NCI-H146 (cell line): ENCODE results near the gene IRF2.

Experiments used
- DNase-seq: peaks from one replicate; lab custom pipeline; 2025; lab: John Stamatoyannopoulos, UW

Gene IRF2

GRCh38 chr4:184409502-184409901 lies 64.8 kb downstream of the IRF2 start:
- no peak for DNase-seq

- no peak for DNase-seq
These were observed 65.7 kb downstream of the IRF2 start for GRCh38 chr4:184408684-184409081.

DNA sequence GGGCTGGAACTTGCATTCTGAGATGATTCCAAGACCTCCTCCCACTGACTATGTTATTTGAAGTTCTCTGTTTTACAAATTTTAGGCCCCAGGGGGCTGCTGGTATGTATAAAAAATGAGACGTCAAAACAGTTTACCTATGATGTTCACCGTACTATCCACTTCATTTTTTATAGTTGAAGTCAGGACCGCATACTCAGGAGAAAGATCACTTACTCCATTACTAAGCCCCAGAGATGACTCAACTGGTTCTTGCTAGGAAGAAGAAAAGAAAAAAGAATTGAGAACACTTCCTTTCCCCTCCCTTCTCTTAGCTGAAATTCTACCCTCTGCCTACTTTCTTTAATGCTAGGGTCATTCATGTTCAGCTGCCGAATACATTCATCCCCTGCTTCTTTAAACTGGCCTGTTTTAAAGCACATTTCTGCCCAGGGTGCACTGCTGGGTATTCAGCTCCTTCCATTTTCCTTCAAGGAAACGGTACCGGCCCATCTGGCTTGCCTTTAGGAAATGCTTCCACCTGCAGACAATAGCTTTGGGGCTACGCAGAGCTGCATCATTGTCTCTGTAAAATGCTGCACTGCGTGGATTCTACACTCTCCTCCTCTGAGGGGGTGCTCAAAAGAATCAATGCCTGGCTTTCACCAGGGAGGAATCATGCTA lies 66.2 kb downstream of the IRF2 start:
- no peak for DNase-seq

DNA sequence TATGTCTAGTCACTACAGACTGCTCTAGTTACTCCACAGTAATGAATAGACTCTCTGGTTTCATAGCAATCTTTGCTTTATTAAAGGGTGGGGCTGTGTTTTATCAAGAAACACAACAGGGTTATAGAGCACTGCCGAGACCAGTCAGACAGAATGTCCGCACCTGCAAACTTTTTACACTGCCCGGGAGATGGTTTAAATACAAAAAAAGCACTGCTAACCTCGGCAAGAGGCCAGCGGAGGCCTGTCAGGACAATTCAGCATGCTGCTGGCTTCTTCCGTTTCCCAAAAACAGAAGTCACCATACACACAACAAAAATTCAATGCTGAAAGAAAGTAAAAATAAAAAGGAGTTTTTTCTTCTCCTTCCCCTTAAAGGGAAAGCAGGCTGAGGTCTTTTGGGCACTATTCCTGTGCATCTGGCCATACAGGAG lies 67.4 kb downstream of the IRF2 start:
- no peak for DNase-seq

GRCh38 chr4:184404047-184404446 lies 70.3 kb downstream of the IRF2 start:
- no peak for DNase-seq

DNA sequence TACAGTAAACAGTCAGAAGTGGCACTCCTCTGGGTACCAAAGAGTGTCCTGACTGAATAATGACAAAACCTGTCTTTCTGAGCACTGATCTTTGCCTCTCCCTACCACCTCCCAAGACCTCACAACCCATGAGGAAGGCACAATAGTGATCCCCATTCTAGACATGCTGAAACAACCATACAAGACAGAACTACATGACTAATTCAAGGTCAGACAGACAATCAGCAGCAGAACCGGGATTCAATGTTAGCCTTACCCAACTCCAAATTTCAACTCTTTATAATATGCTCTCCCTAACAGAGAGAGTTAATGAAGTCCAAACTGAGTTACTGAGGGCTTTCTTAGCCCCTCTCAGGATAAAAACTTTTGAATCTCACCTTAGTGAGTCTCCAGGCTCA lies 71.0 kb downstream of the IRF2 start:
- no peak for DNase-seq

DNA sequence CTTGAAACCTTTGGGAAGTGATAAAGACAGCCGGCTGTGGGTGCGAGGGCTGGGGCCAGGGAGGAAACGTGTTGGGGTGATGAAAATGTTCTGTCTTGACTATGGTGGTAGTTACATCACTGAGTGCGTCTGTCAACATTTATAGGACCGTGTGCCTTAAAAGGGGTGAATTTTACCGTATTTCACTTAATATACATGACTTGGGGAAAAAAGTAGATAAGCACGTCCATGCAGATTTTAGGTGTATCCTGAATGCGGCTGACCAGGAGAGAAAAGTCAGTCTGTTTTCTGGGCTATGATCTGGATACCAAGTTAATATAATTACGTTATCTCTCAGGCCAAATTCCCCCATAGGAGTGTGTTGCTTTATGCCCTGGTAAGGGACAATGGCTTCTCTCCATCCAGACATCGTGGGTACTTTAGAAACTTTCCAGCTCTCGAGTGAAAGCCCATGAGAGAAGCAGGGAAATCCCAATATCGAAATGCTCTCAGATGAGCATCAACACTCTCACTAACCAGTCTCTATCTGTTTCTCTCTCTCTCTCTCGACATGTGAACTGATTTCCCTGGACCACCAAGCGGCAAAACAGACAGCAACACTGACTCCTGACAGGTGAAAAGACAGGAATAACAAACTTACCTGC lies 71.5 kb downstream of the IRF2 start:
- no peak for DNase-seq

- no peak for DNase-seq
These were observed 72.1 kb downstream of the IRF2 start for GRCh38 chr4:184402239-184402638.

DNA sequence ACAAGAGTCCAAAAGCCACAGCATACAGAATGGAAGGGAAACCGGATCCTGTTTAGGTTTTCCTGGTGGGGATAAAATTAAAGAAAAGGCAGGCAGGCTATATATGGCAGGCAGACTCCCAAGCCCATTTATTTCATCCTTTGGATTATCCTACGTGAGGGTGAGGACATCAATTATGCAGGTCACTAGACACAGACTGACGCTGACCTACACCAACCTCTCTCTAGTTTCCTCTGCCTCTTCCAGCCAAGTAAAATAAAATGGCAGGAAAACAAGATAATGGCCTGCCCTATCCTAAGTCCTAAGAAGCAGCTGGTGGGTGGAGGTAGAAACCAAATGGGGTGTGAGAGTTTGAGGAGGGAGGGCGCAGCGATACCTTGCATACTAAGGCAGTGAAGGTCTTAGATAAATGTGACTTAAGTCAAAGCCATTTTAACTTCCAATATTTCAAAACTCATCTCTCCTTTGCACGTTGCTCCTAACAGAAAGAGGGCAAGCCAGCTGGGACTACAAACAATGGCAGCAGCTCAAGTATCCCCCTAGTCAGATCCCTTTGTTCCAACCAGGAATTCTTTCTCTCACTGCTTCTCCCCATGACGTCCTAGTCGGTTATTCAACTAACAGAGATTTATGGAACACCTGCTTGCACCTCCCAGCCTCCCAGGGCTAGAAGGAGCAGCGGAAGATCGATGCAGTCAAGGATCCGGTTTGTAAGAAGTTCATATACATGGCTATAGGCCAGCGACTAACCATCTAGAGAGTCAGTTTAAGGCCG lies 72.8 kb downstream of the IRF2 start:
- peak; percentile 70 for DNase-seq

DNA sequence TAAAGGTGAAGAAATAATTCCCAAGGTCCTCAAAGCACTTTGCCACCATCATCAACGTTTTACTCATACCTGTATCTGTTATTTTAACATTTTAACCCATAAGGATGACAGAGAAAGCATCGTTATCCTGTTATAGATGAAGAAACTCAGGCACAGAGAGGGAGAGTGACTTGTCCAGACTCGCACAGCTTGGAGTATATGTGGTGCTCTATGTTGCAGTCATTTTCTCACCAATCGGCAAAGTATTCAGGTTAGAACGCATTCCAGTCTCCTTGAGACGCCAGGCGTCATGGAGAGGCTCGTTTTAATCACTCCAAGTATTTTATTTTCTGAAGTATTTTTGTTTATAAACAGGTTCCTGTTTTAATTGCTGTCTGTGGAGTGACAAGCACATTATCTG lies 73.5 kb downstream of the IRF2 start:
- DNase-seq = no peak

- DNase-seq = no peak
These were observed 73.9 kb downstream of the IRF2 start for GRCh38 chr4:184400375-184400870.

- DNase-seq = no peak
These were observed 74.8 kb downstream of the IRF2 start for GRCh38 chr4:184399512-184399908.

- no peak for DNase-seq
These were observed 75.4 kb downstream of the IRF2 start for GRCh38 chr4:184398741-184399511.

DNA sequence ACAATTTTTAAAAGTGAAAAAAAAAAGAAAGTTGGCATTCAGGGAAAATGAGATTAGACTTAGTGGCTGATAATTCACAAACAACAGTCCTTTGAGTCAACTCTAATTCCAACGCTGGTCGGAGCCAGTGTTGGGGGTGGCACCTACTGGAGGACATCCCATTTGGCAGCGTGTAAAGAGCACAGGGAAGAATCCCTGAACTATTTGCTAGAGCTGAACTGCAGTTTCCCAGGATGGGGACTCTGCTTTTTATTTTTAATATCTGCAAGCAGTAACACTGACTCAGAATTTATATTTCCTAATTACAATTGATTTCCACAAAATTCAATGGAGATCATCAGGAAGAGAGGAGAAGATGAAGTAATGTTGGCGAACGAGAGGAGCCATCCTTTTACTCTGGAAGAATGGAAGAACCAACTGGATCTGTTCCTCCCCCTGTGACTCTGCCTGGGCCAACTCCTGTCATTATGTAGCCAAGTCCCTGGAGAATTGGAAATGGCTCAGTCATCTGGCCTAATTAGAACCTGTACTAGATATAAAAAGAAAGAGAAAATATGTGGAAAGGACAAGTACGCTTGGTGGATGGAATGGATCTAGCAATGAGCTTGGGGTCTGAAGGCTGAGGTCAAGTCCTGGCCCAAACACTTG lies 76.7 kb downstream of the IRF2 start:
- no peak for DNase-seq

- no peak for DNase-seq
These were observed 77.5 kb downstream of the IRF2 start for GRCh38 chr4:184396570-184397515.

GRCh38 chr4:184395971-184396391 lies 78.4 kb downstream of the IRF2 start:
- no peak for DNase-seq

GRCh38 chr4:184395451-184395917 lies 78.9 kb downstream of the IRF2 start:
- DNase-seq = no peak

DNA sequence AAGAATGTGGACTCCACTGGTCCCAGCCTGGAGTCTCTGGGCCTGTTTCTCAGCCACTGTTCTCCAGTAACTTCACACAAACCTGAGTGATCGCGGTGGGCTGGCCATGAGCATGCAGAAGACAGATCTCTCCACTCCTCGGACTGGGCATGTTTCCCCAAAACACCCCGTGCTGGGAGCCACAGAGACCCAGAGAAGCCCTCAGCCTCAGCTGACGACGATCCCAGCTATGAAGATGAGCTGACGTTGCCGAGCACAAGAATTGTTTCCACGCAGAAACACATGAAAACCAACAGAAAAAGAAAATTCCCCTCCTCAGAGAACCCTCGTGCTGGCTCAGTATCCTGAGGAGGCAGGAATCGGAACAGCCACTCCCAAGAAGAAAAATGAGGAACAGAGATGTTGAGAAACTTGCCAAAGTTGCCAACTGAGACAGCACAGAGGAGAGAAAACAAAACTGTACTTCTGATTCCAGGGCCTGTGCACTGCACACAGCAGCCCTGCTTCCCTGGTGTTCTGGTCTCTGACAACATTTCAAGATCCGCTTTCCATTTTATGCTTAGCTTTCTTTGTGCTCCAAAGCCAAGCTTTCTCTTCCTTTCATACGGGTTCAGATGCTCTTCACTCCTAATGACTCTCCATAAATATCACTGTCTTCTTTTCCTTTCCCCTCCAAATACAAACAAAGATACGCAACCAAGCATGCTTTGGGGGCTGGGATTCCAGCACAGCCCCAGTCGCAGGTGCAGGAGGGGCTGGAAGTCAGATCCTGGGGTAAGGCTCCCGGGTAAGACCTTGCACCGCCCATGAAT lies 81.4 kb downstream of the IRF2 start:
- no peak for DNase-seq

DNA sequence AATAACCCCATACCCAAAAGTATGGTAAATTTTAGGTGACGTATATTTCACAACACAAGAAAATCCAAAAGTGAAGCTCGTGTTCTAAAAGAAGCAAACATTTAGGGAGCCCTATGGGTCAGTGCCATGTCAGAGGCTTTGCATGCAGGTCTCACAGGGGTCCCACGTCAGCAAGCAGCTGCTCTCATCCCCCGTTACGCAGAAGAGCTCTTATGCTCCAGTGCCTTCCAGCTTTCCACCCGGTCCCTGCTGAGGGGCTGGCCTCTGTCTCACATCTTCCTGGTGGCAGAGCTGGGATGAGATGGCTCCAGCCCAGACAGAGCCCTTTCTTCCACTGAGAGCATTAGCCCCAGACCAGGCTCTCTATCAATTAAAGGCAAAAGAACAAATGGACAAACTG lies 82.0 kb downstream of the IRF2 start:
- no peak for DNase-seq
